GM21360 (cell line): Measurements from ENCODE around the gene ISOC2.
"Not testable (repeated sequence)": the region's sequence is repeated elsewhere in the genome, so short reads cannot be mapped to it uniquely, and the experiment has no call there.

Experiments
- ATAC-seq: cut with Tn5 transposase; IDR thresholded peaks from one replicate; pipeline ENCODE4 v1.9.1; 2021; ENCODE audit warnings: mild to moderate bottlenecking, moderate library complexity; ENCODE audit not compliant: unreplicated experiment

The ISOC2 gene

GRCh38 chr19:55460670-55461258 lies 678 bp downstream of the ISOC2 start:
- no peak for ATAC-seq

- no peak for ATAC-seq
Observed at GRCh38 chr19:55459950-55460657, 1.3 kb downstream of the ISOC2 start.

GRCh38 chr19:55459551-55459949 lies 1.9 kb downstream of the ISOC2 start:
- ATAC-seq = no peak

GRCh38 chr19:55457683-55458457 lies 3.6 kb downstream of the ISOC2 start:
- ATAC-seq = no peak

GRCh38 chr19:55456347-55456746 lies 5.1 kb downstream of the ISOC2 start:
- ATAC-seq = no peak

- ATAC-seq = no peak
Observed at GRCh38 chr19:55455576-55456235, 5.7 kb downstream of the ISOC2 start.

GRCh38 chr19:55454787-55455243 lies 6.6 kb downstream of the ISOC2 start:
- no peak for ATAC-seq

- no peak for ATAC-seq
Observed at GRCh38 chr19:55453511-55454260, 7.8 kb downstream of the ISOC2 start.

GRCh38 chr19:55452749-55453346 lies 8.6 kb downstream of the ISOC2 start:
- no peak for ATAC-seq

GRCh38 chr19:55451965-55452748 lies 9.3 kb downstream of the ISOC2 start:
- ATAC-seq = no peak

- ATAC-seq = no peak
Observed at GRCh38 chr19:55451163-55451964, 10.1 kb downstream of the ISOC2 start.

- no peak for ATAC-seq
Observed at GRCh38 chr19:55449469-55449868, 12.0 kb downstream of the ISOC2 start.

- not testable (repeated sequence) for ATAC-seq
Observed at GRCh38 chr19:55448175-55448490, 13.3 kb downstream of the ISOC2 start.

GRCh38 chr19:55447421-55448174 lies 13.8 kb downstream of the ISOC2 start:
- ATAC-seq = no peak

GRCh38 chr19:55446060-55446459 lies 15.4 kb downstream of the ISOC2 start:
- no peak for ATAC-seq

- no peak for ATAC-seq
Observed at GRCh38 chr19:55444646-55445045, 16.8 kb downstream of the ISOC2 start.

- ATAC-seq = no peak
Observed at GRCh38 chr19:55443824-55444480, 17.5 kb downstream of the ISOC2 start.
